CD4-positive, alpha-beta T cell treated with Interleukin-10 for 1 hour (primary cell): ENCODE measurements around the gene TRIM71.

ENCODE experiments used
- DNase-seq: peaks from one replicate; pipeline ENCODE4 v3.0.0-alpha.2; 2020

TRIM71 gene

GRCh38 chr3:32869513-32870047 lies 51.8 kb downstream of the TRIM71 start:
- DNase-seq: no peak

GRCh38 chr3:32870373-32871095 lies 52.7 kb downstream of the TRIM71 start:
- DNase-seq: no peak

- no peak for DNase-seq
Measured at GRCh38 chr3:32871273-32871672, 53.5 kb downstream of the TRIM71 start.

- DNase-seq: no peak
Measured at GRCh38 chr3:32872487-32873382, 54.9 kb downstream of the TRIM71 start.

- DNase-seq: no peak
Measured at GRCh38 chr3:32873531-32874130, 55.8 kb downstream of the TRIM71 start.

GRCh38 chr3:32876920-32877319 lies 59.1 kb downstream of the TRIM71 start:
- no peak for DNase-seq

GRCh38 chr3:32877598-32877997 lies 59.8 kb downstream of the TRIM71 start:
- DNase-seq: no peak

GRCh38 chr3:32880225-32880624 lies 62.4 kb downstream of the TRIM71 start:
- no peak for DNase-seq

GRCh38 chr3:32881624-32882023 lies 63.8 kb downstream of the TRIM71 start:
- no peak for DNase-seq

GRCh38 chr3:32882189-32882588 lies 64.4 kb downstream of the TRIM71 start:
- no peak for DNase-seq

- peak; percentile 7 for DNase-seq
Measured at GRCh38 chr3:32882603-32883025, 64.8 kb downstream of the TRIM71 start.

- no peak for DNase-seq
Measured at GRCh38 chr3:32883817-32884216, 66.0 kb downstream of the TRIM71 start.

- no peak for DNase-seq
Measured at GRCh38 chr3:32884591-32884990, 66.8 kb downstream of the TRIM71 start.

GRCh38 chr3:32885283-32885901 lies 67.6 kb downstream of the TRIM71 start:
- DNase-seq: no peak

- DNase-seq: no peak
Measured at GRCh38 chr3:32886296-32886695, 68.5 kb downstream of the TRIM71 start.

- DNase-seq: no peak
Measured at GRCh38 chr3:32886911-32887310, 69.1 kb downstream of the TRIM71 start.

- DNase-seq: no peak
Measured at GRCh38 chr3:32888739-32889138, 70.9 kb downstream of the TRIM71 start.

- no peak for DNase-seq
Measured at GRCh38 chr3:32890420-32891276, 72.9 kb downstream of the TRIM71 start.

GRCh38 chr3:32891365-32891764 lies 73.6 kb downstream of the TRIM71 start:
- DNase-seq: no peak

GRCh38 chr3:32892625-32893598 lies 75.1 kb downstream of the TRIM71 start:
- DNase-seq: no peak

GRCh38 chr3:32894977-32895376 lies 77.2 kb downstream of the TRIM71 start:
- no peak for DNase-seq
